ENCODE measurements around the gene GLO1. TPM values are rescaled to one million over a fixed set of nuclear protein-coding genes. Genes with fewer than 3 reads are reported as not detected.

GLO1 gene
- total RNA-seq, 1 experiment from 2014 or later = 188 TPM

- peaks cover 0 to 4% of the 10 kb centered on the region in 2 experiments; a peak in 1 of 5 replicates for H3K9me3 Mint-ChIP-seq
- no peak overlapping the region for H3K27ac ChIP-seq (ENCODE audit: insufficient read length, low read depth, low read length)
- H3K4ac ChIP-seq (ENCODE audit: low read depth, low read length) = no peak overlapping the region
- H3K23me2 ChIP-seq (ENCODE audit: insufficient read length, low read depth, low read length, poor library complexity, severe bottlenecking) = no peaks in the 10 kb centered on the region
- no peak overlapping the region for H3K4me2 ChIP-seq (ENCODE audit: insufficient read depth, insufficient read length, low read length)
- no peak overlapping the region for H3K4me3 Mint-ChIP-seq
- peaks cover 0 to 6% of the 10 kb centered on the region in 2 experiments; a peak in 2 of 4 replicates for H3K4me1 Mint-ChIP-seq
- H3K14ac ChIP-seq (ENCODE audit: insufficient read depth, low read length) = no peak overlapping the region
- no peak overlapping the region for H4K91ac ChIP-seq (ENCODE audit: insufficient read length, low read depth, low read length)
- H3K9me3 ChIP-seq (ENCODE audit: control insufficient read depth, low read depth, low read length) = no peaks in the 10 kb centered on the region
- no peak overlapping the region for H3K18ac ChIP-seq (ENCODE audit: insufficient read length, low read depth, low read length)
- H3K36me3 Mint-ChIP-seq (ENCODE audit: insufficient read depth in 1 of 3, low read depth in 3 of 3) = peaks cover 0 to 4% (median 2%) of the 10 kb centered on the region in 3 experiments; a peak in 2 of 7 replicates
- no peaks in the 10 kb centered on the region for H3K79me1 ChIP-seq (ENCODE audit: insufficient read depth, low read depth, low read length, poor library complexity, severe bottlenecking)
- DNase-seq = no peak
- no peak overlapping the region for H2BK5ac ChIP-seq (ENCODE audit: insufficient read length, low read length)
- no peaks in the 10 kb centered on the region for H4K20me1 ChIP-seq (ENCODE audit: control insufficient read depth, insufficient read depth, insufficient read length)
- no peak overlapping the region for H3T11ph ChIP-seq (ENCODE audit: low read length)
- TF ChIP-seq, protein P1, sequence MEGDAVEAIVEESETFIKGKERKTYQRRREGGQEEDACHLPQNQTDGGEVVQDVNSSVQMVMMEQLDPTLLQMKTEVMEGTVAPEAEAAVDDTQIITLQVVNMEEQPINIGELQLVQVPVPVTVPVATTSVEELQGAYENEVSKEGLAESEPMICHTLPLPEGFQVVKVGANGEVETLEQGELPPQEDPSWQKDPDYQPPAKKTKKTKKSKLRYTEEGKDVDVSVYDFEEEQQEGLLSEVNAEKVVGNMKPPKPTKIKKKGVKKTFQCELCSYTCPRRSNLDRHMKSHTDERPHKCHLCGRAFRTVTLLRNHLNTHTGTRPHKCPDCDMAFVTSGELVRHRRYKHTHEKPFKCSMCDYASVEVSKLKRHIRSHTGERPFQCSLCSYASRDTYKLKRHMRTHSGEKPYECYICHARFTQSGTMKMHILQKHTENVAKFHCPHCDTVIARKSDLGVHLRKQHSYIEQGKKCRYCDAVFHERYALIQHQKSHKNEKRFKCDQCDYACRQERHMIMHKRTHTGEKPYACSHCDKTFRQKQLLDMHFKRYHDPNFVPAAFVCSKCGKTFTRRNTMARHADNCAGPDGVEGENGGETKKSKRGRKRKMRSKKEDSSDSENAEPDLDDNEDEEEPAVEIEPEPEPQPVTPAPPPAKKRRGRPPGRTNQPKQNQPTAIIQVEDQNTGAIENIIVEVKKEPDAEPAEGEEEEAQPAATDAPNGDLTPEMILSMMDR (conservative IDR thresholded peaks at IDR 0.05) = no peak
- H4K5ac ChIP-seq (ENCODE audit: insufficient read length, low read depth, low read length) = no peak overlapping the region
- H2BK20ac ChIP-seq (ENCODE audit: low read depth, low read length, poor library complexity, severe bottlenecking) = no peak overlapping the region
- no peak overlapping the region for H3K27ac Mint-ChIP-seq
- no peaks in the 10 kb centered on the region for H3K4me1 ChIP-seq (ENCODE audit: insufficient read depth, low read length)
- H3K79me2 ChIP-seq (ENCODE audit: insufficient read depth, low read length) = no peaks in the 10 kb centered on the region
- no peak overlapping the region for H4K8ac ChIP-seq (replicated peaks; ENCODE audit: insufficient read length, low read depth, low read length)
- no peaks in the 10 kb centered on the region for H3K27me3 ChIP-seq (ENCODE audit: insufficient read depth, low read length)
- H3K27me3 Mint-ChIP-seq (ENCODE audit: low read depth) = no peaks in the 10 kb centered on the region
- H2AFZ ChIP-seq (ENCODE audit: low read length) = no peak overlapping the region
- H3K56ac ChIP-seq (ENCODE audit: insufficient read length, low read depth, low read length) = no peak overlapping the region
- H2BK120ac ChIP-seq (ENCODE audit: low read depth, low read length, poor library complexity, severe bottlenecking) = no peak overlapping the region
- no peak overlapping the region for H2AK5ac ChIP-seq (ENCODE audit: insufficient read length, low read length)
- no peak overlapping the region for H2BK15ac ChIP-seq (ENCODE audit: low read depth, low read length)
- H2BK12ac ChIP-seq (ENCODE audit: insufficient read length, low read depth, low read length) = no peak overlapping the region
- H3K23ac ChIP-seq (ENCODE audit: insufficient read length, low read depth, low read length) = no peak overlapping the region
- no peak overlapping the region for H3K9ac ChIP-seq (ENCODE audit: extremely low read depth, insufficient read length, low read length)
These were observed 54.3 kb downstream of the GLO1 start for GRCh38 chr6:38648629-38649028.
